PC-9 (cell line): Measurements from ENCODE around the gene CILP. TPM values are rescaled to one million over a fixed set of nuclear protein-coding genes. Genes with fewer than 3 reads are reported as not detected.

ENCODE experiments used
- BruUV-seq: library from RNA; stranded (reverse); fragments of 400-500 nt; replicated peaks from 2 replicates; lab custom pipeline; 2021; lab: Mats Ljungman, UMichigan
- CTCF ChIA-PET: fragments of 300-600 bp; sonication (Branson Sonifier 250); formaldehyde crosslinking; loops from one replicate; lab custom pipeline; 2022; ENCODE audit warnings: antibody characterized with exemption; lab: Charles Lee
- POLR2A ChIA-PET: fragments of 300-600 bp; sonication (Branson Sonifier 250); formaldehyde crosslinking; loops from one replicate; lab custom pipeline; 2022; ENCODE audit warnings: antibody characterized with exemption; ENCODE audit not compliant: unreplicated experiment; lab: Charles Lee
- DNase-seq, 2 experiments: peaks; one replicate each; pipeline versions ENCODE4 v3.0.0 to v3.0.0-alpha.2; 2015 to 2022; ENCODE audit warnings: mixed read lengths in 1 of 2
- H2AFZ ChIP-seq: fragments of 200-600 bp; sonication (generic); 2 replicates; pipeline ENCODE4 v1.8.1; 2017; ENCODE audit warnings: antibody characterized with exemption
- H3F3A ChIP-seq: fragments of 200-600 bp; sonication (generic); 2 replicates; pipeline ENCODE4 v1.8.1; 2017; ENCODE audit warnings: antibody characterized with exemption, mild to moderate bottlenecking, low read depth; ENCODE audit not compliant: insufficient read depth
- H3K27ac ChIP-seq: fragments of 200-600 bp; sonication (generic); 2 replicates; pipeline ENCODE4 v1.6.1; 2016; ENCODE audit warnings: mixed run types
- H3K27me3 ChIP-seq: fragments of 200-600 bp; sonication (generic); 2 replicates; pipeline ENCODE4 v1.6.1; 2016; ENCODE audit warnings: low read depth, mixed run types; ENCODE audit not compliant: insufficient read depth
- H3K36me3 ChIP-seq: fragments of 200-600 bp; sonication (generic); 2 replicates; pipeline ENCODE4 v1.6.1; 2016; ENCODE audit warnings: low read depth, mixed run types
- H3K4me1 ChIP-seq: fragments of 200-600 bp; sonication (generic); replicated peaks from 2 replicates; pipeline ENCODE4 v1.6.1; 2016; ENCODE audit warnings: mixed run types; ENCODE audit not compliant: insufficient read depth
- H3K4me2 ChIP-seq: fragments of 200-600 bp; sonication (generic); 2 replicates; pipeline ENCODE4 v1.6.1; 2017; ENCODE audit warnings: mixed run types
- H3K4me3 ChIP-seq: fragments of 200-600 bp; sonication (generic); 2 replicates; pipeline ENCODE4 v1.6.1; 2016; ENCODE audit warnings: mixed run types
- H3K79me2 ChIP-seq: fragments of 200-600 bp; sonication (generic); 2 replicates; pipeline ENCODE4 v1.6.1; 2017; ENCODE audit warnings: low read depth, mixed run types
- H3K9me2 ChIP-seq: fragments of 200-600 bp; sonication (generic); 2 replicates; pipeline ENCODE4 v1.8.1; 2017; ENCODE audit warnings: mild to moderate bottlenecking; ENCODE audit not compliant: insufficient read depth
- H3K9me3 ChIP-seq: fragments of 200-600 bp; sonication (generic); 2 replicates; pipeline ENCODE4 v1.8.1; 2016; ENCODE audit warnings: low read depth; ENCODE audit not compliant: insufficient read depth
- H4K20me1 ChIP-seq: fragments of 200-600 bp; sonication (generic); 2 replicates; pipeline ENCODE4 v1.8.1; 2017; ENCODE audit not compliant: insufficient read depth
- EZH2 ChIP-seq: fragments of 200-600 bp; sonication (generic); IDR thresholded peaks from 2 replicates; pipeline ENCODE4 v1.8.0; 2017; ENCODE audit warnings: antibody characterized with exemption, low read depth
- intact Hi-C: fragments of 100-400 bp; cut with micrococcal nuclease; formaldehyde crosslinking; loops from one replicate; pipeline ENCODE4 v1.10.0; 2022; ENCODE audit not compliant: unreplicated experiment
- total RNA-seq: library from RNA; stranded (reverse); gene quantifications from 2 replicates; pipeline ENCODE4 v1.2.3, GENCODE V29; 2021
- TF ChIP-seq, protein P1 (sequence below): fragments of 200-600 bp; sonication (generic); conservative IDR thresholded peaks from 2 replicates; pipeline ENCODE4 v1.6.1; 2017; ENCODE audit warnings: mixed run types, antibody characterized with exemption, mild to moderate bottlenecking, moderate library complexity

Gene CILP
- total RNA-seq, 1 experiment from 2014 or later, result 0.07 TPM

DNA sequence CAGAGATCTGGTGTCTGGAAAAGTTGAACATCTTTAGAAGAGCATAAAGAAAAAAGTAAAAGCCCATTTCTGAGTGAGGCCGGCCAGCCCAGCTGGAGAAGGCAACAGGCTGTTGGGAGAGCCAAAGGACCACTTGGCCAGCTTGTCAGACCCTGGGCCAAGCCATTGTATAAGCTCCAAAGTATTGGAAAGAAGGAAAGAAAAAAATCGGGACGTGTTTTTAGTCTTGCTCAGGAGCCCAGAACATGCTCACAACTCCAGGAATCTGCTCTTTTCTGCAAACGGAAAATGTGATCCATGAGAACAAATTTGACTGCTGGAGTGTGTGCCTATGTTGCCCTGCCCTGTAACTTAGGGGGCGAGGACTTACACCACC, 15.7 kb downstream of the CILP start:
- TF ChIP-seq, protein P1, sequence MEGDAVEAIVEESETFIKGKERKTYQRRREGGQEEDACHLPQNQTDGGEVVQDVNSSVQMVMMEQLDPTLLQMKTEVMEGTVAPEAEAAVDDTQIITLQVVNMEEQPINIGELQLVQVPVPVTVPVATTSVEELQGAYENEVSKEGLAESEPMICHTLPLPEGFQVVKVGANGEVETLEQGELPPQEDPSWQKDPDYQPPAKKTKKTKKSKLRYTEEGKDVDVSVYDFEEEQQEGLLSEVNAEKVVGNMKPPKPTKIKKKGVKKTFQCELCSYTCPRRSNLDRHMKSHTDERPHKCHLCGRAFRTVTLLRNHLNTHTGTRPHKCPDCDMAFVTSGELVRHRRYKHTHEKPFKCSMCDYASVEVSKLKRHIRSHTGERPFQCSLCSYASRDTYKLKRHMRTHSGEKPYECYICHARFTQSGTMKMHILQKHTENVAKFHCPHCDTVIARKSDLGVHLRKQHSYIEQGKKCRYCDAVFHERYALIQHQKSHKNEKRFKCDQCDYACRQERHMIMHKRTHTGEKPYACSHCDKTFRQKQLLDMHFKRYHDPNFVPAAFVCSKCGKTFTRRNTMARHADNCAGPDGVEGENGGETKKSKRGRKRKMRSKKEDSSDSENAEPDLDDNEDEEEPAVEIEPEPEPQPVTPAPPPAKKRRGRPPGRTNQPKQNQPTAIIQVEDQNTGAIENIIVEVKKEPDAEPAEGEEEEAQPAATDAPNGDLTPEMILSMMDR, result no peak
- Histone ChIP-seq H3K27ac (no peak overlapping the region), H4K20me1 (no peaks in the 10 kb centered on the region), H3K27me3 (no peaks in the 10 kb centered on the region), H3K4me1 (no peaks in the 10 kb centered on the region), H3F3A (no peaks in the 10 kb centered on the region), H3K4me2 (no peak overlapping the region), H3K9me2 (no peaks in the 10 kb centered on the region), H2AFZ (no peak overlapping the region), H3K36me3 (no peaks in the 10 kb centered on the region), H3K9me3 (no peaks in the 10 kb centered on the region), H3K4me3 (no peak overlapping the region), H3K79me2 (no peaks in the 10 kb centered on the region)
- POLR2A ChIA-PET, result no interaction called here
- intact Hi-C loops, result no loop called here
- no TSS peak for BruUV-seq
- DNase-seq, result no peak
- CTCF ChIA-PET, result no interaction called here

GRCh38 chr15:65194826-65195547, 16.3 kb downstream of the CILP start:
- Histone ChIP-seq H3K4me2 (no peak overlapping the region), H3F3A (no peaks in the 10 kb centered on the region), H3K9me3 (no peaks in the 10 kb centered on the region), H3K36me3 (no peaks in the 10 kb centered on the region), H3K9me2 (no peaks in the 10 kb centered on the region), H3K27ac (no peak overlapping the region), H2AFZ (no peak overlapping the region), H3K4me3 (no peak overlapping the region), H3K4me1 (no peaks in the 10 kb centered on the region), H3K79me2 (no peaks in the 10 kb centered on the region), H4K20me1 (no peaks in the 10 kb centered on the region), H3K27me3 (no peaks in the 10 kb centered on the region)
- DNase-seq, result no peak
- no TSS peak for BruUV-seq
- intact Hi-C loops, result no loop called here
- ChIA-PET POLR2A (interaction anchor here (0.6 kb wide), 1 partner anchor 90 kb away, joined by 4 read pairs; no protein-coding TSS in a partner anchor), CTCF (interaction anchor here (0.6 kb wide), 1 partner anchor 309 kb away, joined by 6 read pairs; no protein-coding TSS in a partner anchor)
- TF ChIP-seq, protein P1, result no peak
- TF ChIP-seq EZH2, result no peak

- no peaks in the 10 kb centered on the region for H3F3A ChIP-seq
- no peaks in the 10 kb centered on the region for H3K36me3 ChIP-seq
- ChIA-PET POLR2A (no interaction called here), CTCF (interaction anchor here (0.6 kb wide), 1 partner anchor 101 kb away, joined by 8 read pairs; no protein-coding TSS in a partner anchor)
- intact Hi-C loops, result no loop called here
- TF ChIP-seq EZH2, result no peak
- TF ChIP-seq, protein P1, result no peak
- no peaks in the 10 kb centered on the region for H3K79me2 ChIP-seq
- H2AFZ ChIP-seq, result no peak overlapping the region
- no peaks in the 10 kb centered on the region for H4K20me1 ChIP-seq
- DNase-seq, result no peak
- no peak overlapping the region for H3K4me3 ChIP-seq
- H3K27me3 ChIP-seq, result no peaks in the 10 kb centered on the region
- no peaks in the 10 kb centered on the region for H3K9me2 ChIP-seq
- H3K4me1 ChIP-seq, result no peaks in the 10 kb centered on the region
- no peak overlapping the region for H3K4me2 ChIP-seq
- BruUV-seq, result no TSS peak
- H3K27ac ChIP-seq, result no peak overlapping the region
- H3K9me3 ChIP-seq, result no peaks in the 10 kb centered on the region
Measured at GRCh38 chr15:65192016-65192415, 19.3 kb downstream of the CILP start.
